CD4-positive, alpha-beta T cell (primary cell): ENCODE data around the gene RNF213. TPM values are rescaled to one million over a fixed set of nuclear protein-coding genes. Genes with fewer than 3 reads are reported as not detected.

ENCODE experiments used
- ATAC-seq: fragments of 200-7000 bp; cut with Tn5 transposase; one replicate; pipeline ENCODE4 v1.10.0; 2022; ENCODE audit warnings: mild to moderate bottlenecking; ENCODE audit not compliant: poor library complexity
- CTCF ChIA-PET: fragments of 350-600 bp; sonication (Branson Sonifier 250); formaldehyde crosslinking; loops from one replicate; lab custom pipeline; 2021; ENCODE audit warnings: antibody characterized with exemption, inconsistent platforms; lab: Charles Lee
- POLR2A ChIA-PET: fragments of 350-600 bp; sonication (Branson Sonifier 250); formaldehyde crosslinking; loops from one replicate; lab custom pipeline; 2021; ENCODE audit warnings: antibody characterized with exemption, inconsistent platforms; lab: Charles Lee
- DNase-seq, 14 experiments: peaks; one replicate each; pipeline ENCODE4 v3.0.0-alpha.2; 2013 to 2020; ENCODE audit warnings: mixed read lengths in 2 of 14
- H3K27ac ChIP-seq, 2 donors: one replicate each; pipeline versions ENCODE4 v1.5.1 to v1.7.0; 2013; ENCODE audit warnings: low read length in 2 of 2, low read depth in 1 of 2, mild to moderate bottlenecking in 1 of 2
- H3K27me3 ChIP-seq, 2 experiments: 1 replicate in 1 of 2; 2 replicates in 1 of 2; pipeline versions ENCODE4 v1.6.1 to v1.7.0; 2013; ENCODE audit warnings: low read length in 2 of 2, control low read depth in 1 of 2, mild to moderate bottlenecking in 1 of 2, moderate library complexity in 1 of 2; ENCODE audit not compliant: insufficient read depth in 2 of 2, control insufficient read depth in 1 of 2
- H3K36me3 ChIP-seq: one replicate; pipeline ENCODE4 v1.6.1; 2013; ENCODE audit warnings: low read length, control low read depth; ENCODE audit not compliant: insufficient read depth
- H3K4me1 ChIP-seq: one replicate; pipeline ENCODE4 v1.6.1; 2013; ENCODE audit warnings: low read length, control low read depth; ENCODE audit not compliant: insufficient read depth
- H3K4me3 ChIP-seq: one replicate; pipeline ENCODE4 v1.5.1; 2013; ENCODE audit warnings: mild to moderate bottlenecking, low read length, moderate library complexity
- H3K9me3 ChIP-seq, 2 experiments: 1 replicate in 1 of 2; 2 replicates in 1 of 2; pipeline versions ENCODE4 v1.6.1 to v1.7.0; 2013; ENCODE audit warnings: low read length in 2 of 2, mild to moderate bottlenecking in 2 of 2, control low read depth in 1 of 2, moderate library complexity in 1 of 2; ENCODE audit not compliant: control insufficient read depth in 1 of 2, insufficient read depth in 1 of 2
- H3K27ac Mint-ChIP-seq: one replicate; pipeline ENCODE4 v1.8.0; 2020; ENCODE audit warnings: mixed read lengths
- H3K27me3 Mint-ChIP-seq: one replicate; pipeline ENCODE4 v1.8.0; 2021; ENCODE audit warnings: mixed read lengths
- H3K36me3 Mint-ChIP-seq: one replicate; pipeline ENCODE4 v1.8.0; 2021; ENCODE audit warnings: low read depth, mixed read lengths
- H3K4me1 Mint-ChIP-seq: one replicate; pipeline ENCODE4 v1.8.0; 2021; ENCODE audit warnings: low read depth, mixed read lengths
- H3K4me3 Mint-ChIP-seq: one replicate; pipeline ENCODE4 v1.8.0; 2020; ENCODE audit warnings: mild to moderate bottlenecking, mixed read lengths
- H3K9me3 Mint-ChIP-seq: one replicate; pipeline ENCODE4 v1.8.0; 2020; ENCODE audit warnings: mixed read lengths
- CTCF ChIP-seq: fragments of 200-600 bp; IDR thresholded peaks from one replicate; pipeline ENCODE4 v1.8.0; 2022; ENCODE audit warnings: antibody characterized with exemption, mild to moderate bottlenecking
- intact Hi-C, 2 experiments: fragments of 100-400 bp; cut with DNase I in 1 of 2; cut with micrococcal nuclease in 1 of 2; formaldehyde crosslinking; loops; one replicate each; pipeline versions ENCODE4 v1.15.1 to v1.9.0; 2023 to 2025; cut with DNase I, micrococcal nuclease
- total RNA-seq, 174 experiments: library from RNA in 2 of 174; stranded (reverse) in 2 of 174; gene quantifications; one replicate each; pipeline ENCODE4 v1.2.3 and lab custom pipeline; 2021 to 2026

The RNF213 gene
- total RNA-seq, 2 experiments from 2014 or later = 290 to 312 TPM

GRCh38 chr17:80429356-80430275 lies 169.0 kb downstream of the RNF213 start:
- ChIA-PET CTCF (no interaction called here), POLR2A (no interaction called here)
- no peak for TF ChIP-seq CTCF
- peaks cover 12% of the 10 kb centered on the region for H3K4me1 ChIP-seq
- intact Hi-C loops = no loop called here
- no peaks in the 10 kb centered on the region for H3K36me3 ChIP-seq
- no peaks in the 10 kb centered on the region for H3K27me3 ChIP-seq
- Mint-ChIP-seq H3K9me3 (no peaks in the 10 kb centered on the region), H3K36me3 (no peaks in the 10 kb centered on the region), H3K27ac (no peak overlapping the region), H3K27me3 (no peaks in the 10 kb centered on the region), H3K4me3 (no peak overlapping the region), H3K4me1 (peaks cover 5% of the 10 kb centered on the region)
- no peaks in the 10 kb centered on the region for H3K9me3 ChIP-seq
- no peak overlapping the region for H3K27ac ChIP-seq
- no peak overlapping the region for H3K4me3 ChIP-seq
- no peak for DNase-seq
- no peak for ATAC-seq

- intact Hi-C loops = no loop called here
- Histone ChIP-seq H3K27me3 (no peaks in the 10 kb centered on the region), H3K9me3 (no peaks in the 10 kb centered on the region), H3K27ac (no peak overlapping the region), H3K4me1 (peaks cover 12% of the 10 kb centered on the region), H3K36me3 (no peaks in the 10 kb centered on the region), H3K4me3 (no peak overlapping the region)
- no peak for TF ChIP-seq CTCF
- POLR2A ChIA-PET = no interaction called here
- DNase-seq (no peak), ATAC-seq (no peak)
- H3K4me1 Mint-ChIP-seq = peaks cover 5% of the 10 kb centered on the region
- H3K27ac Mint-ChIP-seq = no peak overlapping the region
- no peak overlapping the region for H3K4me3 Mint-ChIP-seq
- CTCF ChIA-PET = no interaction called here
- no peaks in the 10 kb centered on the region for H3K36me3 Mint-ChIP-seq
- H3K9me3 Mint-ChIP-seq = no peaks in the 10 kb centered on the region
- H3K27me3 Mint-ChIP-seq = no peaks in the 10 kb centered on the region
Measured at GRCh38 chr17:80430446-80431245, 170.0 kb downstream of the RNF213 start.

- Mint-ChIP-seq H3K27ac (no peak overlapping the region), H3K27me3 (no peaks in the 10 kb centered on the region), H3K4me1 (peaks cover 5% of the 10 kb centered on the region), H3K4me3 (no peak overlapping the region), H3K9me3 (no peaks in the 10 kb centered on the region), H3K36me3 (no peaks in the 10 kb centered on the region)
- CTCF ChIA-PET = no interaction called here
- H3K9me3 ChIP-seq = no peaks in the 10 kb centered on the region
- no peak for ATAC-seq
- H3K27me3 ChIP-seq = no peaks in the 10 kb centered on the region
- DNase-seq = no peak
- TF ChIP-seq CTCF = no peak
- no peaks in the 10 kb centered on the region for H3K36me3 ChIP-seq
- peaks cover 9% of the 10 kb centered on the region for H3K4me1 ChIP-seq
- H3K4me3 ChIP-seq = no peak overlapping the region
- no peak overlapping the region for H3K27ac ChIP-seq
- POLR2A ChIA-PET = interaction anchor here (0.8 kb wide), 1 partner anchor 23 kb away, joined by 4 read pairs; no protein-coding TSS in a partner anchor
- intact Hi-C loops = no loop called here
Measured at GRCh38 chr17:80431246-80432195, 170.9 kb downstream of the RNF213 start.
